ENCODE measurements around the gene DGKB.
A peak's percentile ranks its signal among the peaks of the same experiment; 100 is the strongest.

DGKB gene

GRCh38 chr7:14682910-14683465 is 219.6 kb downstream of the DGKB start:
- DNase-seq (ENCODE audit: extremely low spot score): no peak
- POLR2A ChIA-PET: no interaction called here
- CTCF ChIA-PET: no interaction called here
- TF ChIP-seq TARDBP (IDR thresholded peaks at IDR 0.05) (no peak), PKNOX1 (IDR thresholded peaks at IDR 0.05) (no peak), FOXM1 (IDR thresholded peaks at IDR 0.05; ENCODE audit: borderline replicate concordance) (no peak), LEF1 (IDR thresholded peaks at IDR 0.05; ENCODE audit: borderline replicate concordance) (no peak), FOXA1 (IDR thresholded peaks at IDR 0.05) (no peak), CTBP1 (IDR thresholded peaks at IDR 0.05; ENCODE audit: borderline replicate concordance) (no peak), ZNF384 (IDR thresholded peaks at IDR 0.05) (no peak), BHLHE40 (IDR thresholded peaks at IDR 0.05; ENCODE audit: borderline replicate concordance) (no peak), HDGF (IDR thresholded peaks at IDR 0.05; ENCODE audit: borderline replicate concordance) (no peak), NFRKB (IDR thresholded peaks at IDR 0.05) (no peak), ARNT (IDR thresholded peaks at IDR 0.05) (no peak), ELF4 (IDR thresholded peaks at IDR 0.05) (no peak), L3MBTL2 (conservative IDR thresholded peaks at IDR 0.05) (no peak), SP1 (IDR thresholded peaks at IDR 0.05) (no peak), SUZ12 (IDR thresholded peaks at IDR 0.05) (no peak), FOXK2 (IDR thresholded peaks at IDR 0.05) (no peak)

- ChIA-PET POLR2A (no interaction called here), CTCF (interaction anchor here (0.6 kb wide), 2 partner anchors 722 to 1522 kb away, joined by 3 to 5 read pairs; no protein-coding TSS in a partner anchor)
- no peak for TF ChIP-seq FOXK2 (IDR thresholded peaks at IDR 0.05)
- no peak for TF ChIP-seq FOXM1 (IDR thresholded peaks at IDR 0.05; ENCODE audit: borderline replicate concordance)
- TF ChIP-seq LEF1 (IDR thresholded peaks at IDR 0.05; ENCODE audit: borderline replicate concordance): no peak
- TF ChIP-seq SUZ12 (IDR thresholded peaks at IDR 0.05): no peak
- no peak for TF ChIP-seq CTBP1 (IDR thresholded peaks at IDR 0.05; ENCODE audit: borderline replicate concordance)
- no peak for TF ChIP-seq PKNOX1 (IDR thresholded peaks at IDR 0.05)
- no peak for DNase-seq (ENCODE audit: extremely low spot score)
These were observed 225.7 kb downstream of the DGKB start for GRCh38 chr7:14676896-14677295.

GRCh38 chr7:14673202-14673601 is 229.3 kb downstream of the DGKB start:
- ChIA-PET CTCF (no interaction called here), POLR2A (no interaction called here)
- DNase-seq (ENCODE audit: extremely low spot score): no peak
- TF ChIP-seq NFRKB (IDR thresholded peaks at IDR 0.05): no peak
- TF ChIP-seq CTBP1 (IDR thresholded peaks at IDR 0.05; ENCODE audit: borderline replicate concordance): peak; percentile 55; the same call in 1 of the 2 replicates
- peak; percentile 97 for TF ChIP-seq ZNF384 (IDR thresholded peaks at IDR 0.05)

GRCh38 chr7:14666913-14667312 is 235.6 kb downstream of the DGKB start:
- ChIA-PET CTCF (no interaction called here), POLR2A (no interaction called here)
- TF ChIP-seq FOXK2 (IDR thresholded peaks at IDR 0.05): no peak
- no peak for TF ChIP-seq PKNOX1 (IDR thresholded peaks at IDR 0.05)
- TF ChIP-seq ARNT (IDR thresholded peaks at IDR 0.05): no peak
- no peak for TF ChIP-seq SP1 (IDR thresholded peaks at IDR 0.05)
- no peak for TF ChIP-seq ZNF384 (IDR thresholded peaks at IDR 0.05)
- TF ChIP-seq TARDBP (IDR thresholded peaks at IDR 0.05): no peak
- TF ChIP-seq HDGF (IDR thresholded peaks at IDR 0.05; ENCODE audit: borderline replicate concordance): no peak
- TF ChIP-seq CTBP1 (IDR thresholded peaks at IDR 0.05; ENCODE audit: borderline replicate concordance): no peak
- no peak for TF ChIP-seq ELF4 (IDR thresholded peaks at IDR 0.05)
- TF ChIP-seq FOXM1 (IDR thresholded peaks at IDR 0.05; ENCODE audit: borderline replicate concordance): no peak
- TF ChIP-seq NFRKB (IDR thresholded peaks at IDR 0.05): no peak
- TF ChIP-seq FOXA1 (IDR thresholded peaks at IDR 0.05): no peak
- no peak for TF ChIP-seq LEF1 (IDR thresholded peaks at IDR 0.05; ENCODE audit: borderline replicate concordance)
- TF ChIP-seq BHLHE40 (IDR thresholded peaks at IDR 0.05; ENCODE audit: borderline replicate concordance): no peak
- TF ChIP-seq L3MBTL2 (conservative IDR thresholded peaks at IDR 0.05): no peak
- no peak for DNase-seq (ENCODE audit: extremely low spot score)

GRCh38 chr7:14666304-14666703 is 236.2 kb downstream of the DGKB start:
- CTCF ChIA-PET: interaction anchor here (0.7 kb wide), 1 partner anchor 687 kb away, joined by 3 read pairs; no protein-coding TSS in a partner anchor
- POLR2A ChIA-PET: no interaction called here
- DNase-seq (ENCODE audit: extremely low spot score): no peak
- TF ChIP-seq SUZ12 (IDR thresholded peaks at IDR 0.05): no peak
- TF ChIP-seq PKNOX1 (IDR thresholded peaks at IDR 0.05): no peak
- no peak for TF ChIP-seq FOXA1 (IDR thresholded peaks at IDR 0.05)

GRCh38 chr7:14639801-14640200 is 262.8 kb downstream of the DGKB start:
- POLR2A ChIA-PET: no interaction called here
- no peak for DNase-seq (ENCODE audit: extremely low spot score)
- TF ChIP-seq BHLHE40 (IDR thresholded peaks at IDR 0.05; ENCODE audit: borderline replicate concordance): no peak
- TF ChIP-seq HDGF (IDR thresholded peaks at IDR 0.05; ENCODE audit: borderline replicate concordance): no peak
- TF ChIP-seq TARDBP (IDR thresholded peaks at IDR 0.05): no peak
- no peak for TF ChIP-seq FOXA1 (IDR thresholded peaks at IDR 0.05)
- TF ChIP-seq ARNT (IDR thresholded peaks at IDR 0.05): no peak
- TF ChIP-seq SP1 (IDR thresholded peaks at IDR 0.05): no peak
- TF ChIP-seq L3MBTL2 (conservative IDR thresholded peaks at IDR 0.05): no peak
- TF ChIP-seq PKNOX1 (IDR thresholded peaks at IDR 0.05): no peak
- no peak for TF ChIP-seq ELF4 (IDR thresholded peaks at IDR 0.05)
- TF ChIP-seq ZNF384 (IDR thresholded peaks at IDR 0.05): no peak
- TF ChIP-seq FOXM1 (IDR thresholded peaks at IDR 0.05; ENCODE audit: borderline replicate concordance): no peak
- no peak for TF ChIP-seq FOXK2 (IDR thresholded peaks at IDR 0.05)
- no peak for TF ChIP-seq CTBP1 (IDR thresholded peaks at IDR 0.05; ENCODE audit: borderline replicate concordance)
- TF ChIP-seq LEF1 (IDR thresholded peaks at IDR 0.05; ENCODE audit: borderline replicate concordance): no peak
- no peak for TF ChIP-seq SUZ12 (IDR thresholded peaks at IDR 0.05)
- no peak for TF ChIP-seq NFRKB (IDR thresholded peaks at IDR 0.05)
- CTCF ChIA-PET: no interaction called here

Data from HEK293T (cell line).